ENCODE measurements around the gene PPP2R5C. TPM values are rescaled to one million over a fixed set of nuclear protein-coding genes. Genes with fewer than 3 reads are reported as not detected.

The PPP2R5C gene
- total and polyA plus RNA-seq, 2 donors (not counting 3 experiments of a cell fraction or from before 2014, with no cell fraction given) = 42.6 to 83.6 TPM

DNA sequence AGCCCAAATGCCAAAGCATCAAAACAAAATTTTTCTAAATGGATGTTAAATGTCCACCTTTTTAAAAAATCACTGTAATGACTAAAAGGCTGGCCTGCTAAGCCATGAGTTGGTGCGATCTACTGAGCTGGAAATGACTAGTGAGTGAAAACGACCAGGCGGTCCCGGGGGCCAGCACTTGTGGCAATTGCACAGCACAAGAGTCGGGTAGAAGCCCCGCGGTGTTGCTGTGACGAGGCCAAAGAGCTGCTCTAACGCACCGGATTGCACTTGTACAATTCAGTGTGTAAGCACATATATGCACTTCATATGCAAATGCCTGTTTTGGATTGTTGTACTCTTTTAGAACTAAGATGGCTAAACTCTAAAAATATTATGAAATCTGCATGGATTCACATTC is 138.7 kb downstream of the PPP2R5C start:
- no peak overlapping the region for H3K9ac ChIP-seq (replicated peaks; ENCODE audit: extremely low read depth, insufficient read depth, low read length)
- H3K9me1 ChIP-seq (replicated peaks; ENCODE audit: control insufficient read depth, extremely low read depth, insufficient read depth, low read length) = no peaks in the 10 kb centered on the region
- no peak overlapping the region for H3K4me2 ChIP-seq (ENCODE audit: insufficient read depth, low read length)
- no peak overlapping the region for H2AFZ ChIP-seq (ENCODE audit: low read depth, low read length)
- intact Hi-C loops (cut with micrococcal nuclease) = no loop called here
- no peaks in the 10 kb centered on the region for H4K20me1 ChIP-seq (replicated peaks; ENCODE audit: control insufficient read depth, extremely low read depth, insufficient read depth, low read length)
- dilution Hi-C loops (cut with MboI; ENCODE audit: extremely low pct_ligation_motif_present, low sequenced_read_pairs) = no loop called here
- BruUV-seq (replicated peaks) = no TSS peak
- no peaks in the 10 kb centered on the region for H3K79me2 ChIP-seq (ENCODE audit: control insufficient read depth, insufficient read depth, low read length)
- TF ChIP-seq POLR2A (IDR thresholded peaks at IDR 0.05; ENCODE audit: low read depth, low read length) (no peak), FOS (IDR thresholded peaks at IDR 0.05; ENCODE audit: borderline replicate concordance, insufficient read depth, low read length) (no peak), JUN (IDR thresholded peaks at IDR 0.05; ENCODE audit: borderline replicate concordance, insufficient read depth, insufficient read length, low read depth) (no peak), MYC (IDR thresholded peaks at IDR 0.05; ENCODE audit: low read depth, low read length) (no peak)
- TF ChIP-seq, protein P1, sequence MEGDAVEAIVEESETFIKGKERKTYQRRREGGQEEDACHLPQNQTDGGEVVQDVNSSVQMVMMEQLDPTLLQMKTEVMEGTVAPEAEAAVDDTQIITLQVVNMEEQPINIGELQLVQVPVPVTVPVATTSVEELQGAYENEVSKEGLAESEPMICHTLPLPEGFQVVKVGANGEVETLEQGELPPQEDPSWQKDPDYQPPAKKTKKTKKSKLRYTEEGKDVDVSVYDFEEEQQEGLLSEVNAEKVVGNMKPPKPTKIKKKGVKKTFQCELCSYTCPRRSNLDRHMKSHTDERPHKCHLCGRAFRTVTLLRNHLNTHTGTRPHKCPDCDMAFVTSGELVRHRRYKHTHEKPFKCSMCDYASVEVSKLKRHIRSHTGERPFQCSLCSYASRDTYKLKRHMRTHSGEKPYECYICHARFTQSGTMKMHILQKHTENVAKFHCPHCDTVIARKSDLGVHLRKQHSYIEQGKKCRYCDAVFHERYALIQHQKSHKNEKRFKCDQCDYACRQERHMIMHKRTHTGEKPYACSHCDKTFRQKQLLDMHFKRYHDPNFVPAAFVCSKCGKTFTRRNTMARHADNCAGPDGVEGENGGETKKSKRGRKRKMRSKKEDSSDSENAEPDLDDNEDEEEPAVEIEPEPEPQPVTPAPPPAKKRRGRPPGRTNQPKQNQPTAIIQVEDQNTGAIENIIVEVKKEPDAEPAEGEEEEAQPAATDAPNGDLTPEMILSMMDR (IDR thresholded peaks at IDR 0.05; ENCODE audit: extremely low read depth in 1 of 2, insufficient read depth in 1 of 2, low read depth in 1 of 2, low read length in 2 of 2) = no peak
- TF ChIP-seq, protein P2, sequence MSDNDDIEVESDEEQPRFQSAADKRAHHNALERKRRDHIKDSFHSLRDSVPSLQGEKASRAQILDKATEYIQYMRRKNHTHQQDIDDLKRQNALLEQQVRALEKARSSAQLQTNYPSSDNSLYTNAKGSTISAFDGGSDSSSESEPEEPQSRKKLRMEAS (IDR thresholded peaks at IDR 0.05; ENCODE audit: insufficient read depth, insufficient read length) = no peak
- H3K27me3 ChIP-seq (ENCODE audit: control insufficient read depth in 2 of 2, insufficient read depth in 2 of 2, low read length in 2 of 2) = no peaks in the 10 kb centered on the region
- H3K9me3 ChIP-seq (replicated peaks; ENCODE audit: control insufficient read depth, insufficient read depth, low read length) = no peaks in the 10 kb centered on the region
- no peaks in the 10 kb centered on the region for H3K4me1 ChIP-seq (ENCODE audit: control insufficient read depth, extremely low read depth, insufficient read depth, low read length)
- H3K27ac ChIP-seq (ENCODE audit: insufficient read depth, low read depth, low read length) = no peak overlapping the region
- FAIRE-seq = no peak
- ChIA-PET POLR2A (no interaction called here), CTCF (interaction anchor here (0.6 to 2.6 kb wide), 2 partner anchors 129 kb away, joined by 3 to 21 read pairs; no protein-coding TSS in a partner anchor)
- peaks cover 15 to 37% of the 10 kb centered on the region in 2 experiments for H3K36me3 ChIP-seq (ENCODE audit: control insufficient read depth in 2 of 2, extremely low read depth in 1 of 2, insufficient read depth in 2 of 2, low read length in 2 of 2)
- DNase-seq (ENCODE audit: low read depth, low spot score) = no peak
- no peak overlapping the region for H3K4me3 ChIP-seq (replicated peaks in 1 of 3; ENCODE audit: insufficient read depth in 1 of 3, low read depth in 1 of 3, low read length in 3 of 3)

DNA sequence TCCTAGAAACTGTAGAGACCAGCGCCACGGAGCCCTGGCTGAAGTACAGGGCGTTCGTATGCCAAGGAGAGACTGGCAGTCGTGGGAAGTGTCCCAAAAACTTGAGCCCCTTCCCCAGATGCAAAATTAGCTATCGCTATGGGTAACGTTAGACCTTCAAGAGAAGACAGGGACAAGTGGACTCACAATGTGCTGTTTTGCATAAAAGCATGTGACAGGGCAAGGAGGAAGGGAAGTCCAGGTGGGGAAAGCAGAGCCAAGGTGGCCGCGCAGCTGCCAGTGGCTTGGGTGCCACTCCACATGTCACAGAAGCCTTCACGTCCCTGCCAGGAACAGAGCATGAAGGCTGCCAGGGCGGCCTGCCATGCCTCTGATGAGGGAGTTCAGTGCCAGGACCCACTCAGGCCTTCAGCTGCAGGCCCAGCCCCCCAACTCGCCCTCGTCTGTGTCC is 141.6 kb downstream of the PPP2R5C start:
- Histone ChIP-seq H3K4me3 (replicated peaks in 1 of 3; ENCODE audit: insufficient read depth in 1 of 3, low read depth in 1 of 3, low read length in 3 of 3) (no peak overlapping the region), H3K79me2 (ENCODE audit: control insufficient read depth, insufficient read depth, low read length) (no peaks in the 10 kb centered on the region), H3K36me3 (ENCODE audit: control insufficient read depth in 2 of 2, extremely low read depth in 1 of 2, insufficient read depth in 2 of 2, low read length in 2 of 2) (peaks cover 15 to 47% of the 10 kb centered on the region in 2 experiments), H3K4me1 (ENCODE audit: control insufficient read depth, extremely low read depth, insufficient read depth, low read length) (no peaks in the 10 kb centered on the region), H3K9me1 (replicated peaks; ENCODE audit: control insufficient read depth, extremely low read depth, insufficient read depth, low read length) (no peaks in the 10 kb centered on the region), H3K9ac (replicated peaks; ENCODE audit: extremely low read depth, insufficient read depth, low read length) (no peak overlapping the region), H2AFZ (ENCODE audit: low read depth, low read length) (no peak overlapping the region), H3K27ac (ENCODE audit: insufficient read depth, low read depth, low read length) (no peak overlapping the region), H3K27me3 (ENCODE audit: control insufficient read depth in 2 of 2, insufficient read depth in 2 of 2, low read length in 2 of 2) (no peaks in the 10 kb centered on the region), H3K9me3 (replicated peaks; ENCODE audit: control insufficient read depth, insufficient read depth, low read length) (no peaks in the 10 kb centered on the region), H4K20me1 (replicated peaks; ENCODE audit: control insufficient read depth, extremely low read depth, insufficient read depth, low read length) (no peaks in the 10 kb centered on the region), H3K4me2 (ENCODE audit: insufficient read depth, low read length) (no peak overlapping the region)
- no peak for TF ChIP-seq JUN (IDR thresholded peaks at IDR 0.05; ENCODE audit: borderline replicate concordance, insufficient read depth, insufficient read length, low read depth)
- no peak for FAIRE-seq
- no TSS peak for BruUV-seq (replicated peaks)
- intact Hi-C loops (cut with micrococcal nuclease) (no loop called here), dilution Hi-C loops (cut with MboI; ENCODE audit: extremely low pct_ligation_motif_present, low sequenced_read_pairs) (no loop called here)
- DNase-seq (ENCODE audit: low read depth, low spot score) = no peak
- ChIA-PET POLR2A (no interaction called here), CTCF (interaction anchor here (2.5 kb wide), 1 partner anchor 132 kb away, joined by 9 read pairs; no protein-coding TSS in a partner anchor)
